Astrocyte (in vitro differentiated cells and primary cell): ENCODE measurements around the gene GFRA1.

Experiments
- CTCF ChIP-seq: IDR thresholded peaks from 2 replicates; pipeline ENCODE4 v1.5.1; 2011; ENCODE audit warnings: low read depth, mild to moderate bottlenecking, inconsistent platforms, low read length, moderate library complexity; ENCODE audit not compliant: insufficient read depth
- EZH2 ChIP-seq: IDR thresholded peaks from 2 replicates; pipeline ENCODE4 v1.6.1; 2012; ENCODE audit warnings: mild to moderate bottlenecking, low read length, inconsistent platforms; ENCODE audit not compliant: insufficient read depth

GRCh38 chr10:116104210-116104932 is 168.6 kb downstream of the GFRA1 start:
- TF ChIP-seq CTCF (no peak), EZH2 (no peak)
